ENCODE data around the gene RECQL5. TPM values are rescaled to one million over a fixed set of nuclear protein-coding genes. Genes with fewer than 3 reads are reported as not detected.

Gene RECQL5
- total RNA-seq, 3 donors from 2014 or later (not counting 1 experiment from before 2014, with no cell fraction given) = 33.4 to 39.1 (median 34.3) TPM

DNA sequence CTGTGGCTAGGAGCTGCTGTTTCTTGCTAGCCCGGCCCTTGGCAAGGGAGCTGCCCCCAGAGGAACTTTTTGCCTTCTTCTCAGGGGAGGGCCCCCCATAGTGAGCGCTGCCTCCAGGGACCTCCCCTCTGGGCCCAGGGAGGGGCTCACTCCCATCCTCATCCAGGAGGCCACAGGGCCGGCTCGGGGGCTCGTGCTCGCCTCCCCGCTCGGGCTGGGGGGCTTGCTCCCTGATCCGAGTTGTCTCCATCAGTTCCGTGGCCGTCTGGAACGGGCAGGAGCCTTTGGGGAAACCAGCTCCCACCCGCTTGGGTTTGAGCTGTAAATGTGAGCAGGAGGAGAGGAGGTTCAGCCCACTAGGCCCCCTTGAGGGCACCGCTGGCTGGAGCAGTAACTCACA lies 37.8 kb downstream of the RECQL5 start:
- Histone ChIP-seq H3K9me3 (ENCODE audit: control insufficient read depth, insufficient read depth, low read length) (no peaks in the 10 kb centered on the region), H3K27me3 (ENCODE audit: control insufficient read depth, insufficient read depth, low read length) (no peaks in the 10 kb centered on the region), H3K4me3 (ENCODE audit: low read length) (no peak overlapping the region), H3K4me1 (ENCODE audit: control insufficient read depth, insufficient read depth, low read length) (peaks cover 16% of the 10 kb centered on the region), H3K36me3 (ENCODE audit: control insufficient read depth, insufficient read depth, low read length) (peaks cover 21% of the 10 kb centered on the region), H3K27ac (ENCODE audit: low read length) (no peak overlapping the region)
- Mint-ChIP-seq H3K4me1 (peaks cover 0 to 5% of the 10 kb centered on the region in 2 donors), H3K9me3 (no peaks in the 10 kb centered on the region), H3K36me3 (no peaks in the 10 kb centered on the region), H3K27ac (no peak overlapping the region), H3K27me3 (ENCODE audit: low read depth in 2 of 2) (no peaks in the 10 kb centered on the region), H3K4me3 (no peak overlapping the region)
- DNase-seq (no peak), ATAC-seq (no peak)
- WGBS (ENCODE audit: insufficient coverage) = 89% methylated on average over 14 of the region's 14 CpGs
- intact Hi-C loops (cut with micrococcal nuclease) = no loop called here
- TF ChIP-seq CTCF (IDR thresholded peaks at IDR 0.05) = no peak

DNA sequence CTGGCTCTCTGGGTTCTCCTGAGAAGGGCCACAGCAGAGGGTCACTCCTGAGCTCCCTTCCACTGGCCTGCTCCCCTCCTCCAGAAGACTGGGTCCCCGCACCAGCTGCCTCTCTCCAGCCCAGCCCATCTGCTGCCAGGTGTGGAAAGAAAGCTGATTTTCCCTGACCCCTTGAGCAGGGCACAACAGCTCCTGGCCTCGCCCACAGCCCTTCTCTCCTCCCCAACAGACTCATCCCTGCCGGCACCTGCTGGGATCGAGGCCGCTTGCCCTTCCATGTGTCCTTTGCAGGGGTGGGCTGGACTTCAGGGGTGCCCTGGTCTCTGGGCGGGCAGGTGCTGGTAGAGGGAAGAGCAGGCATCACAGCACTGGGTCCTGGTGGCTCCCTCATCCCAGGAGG lies 38.5 kb downstream of the RECQL5 start:
- no peak overlapping the region for H3K4me3 Mint-ChIP-seq
- H3K4me3 ChIP-seq (ENCODE audit: low read length) = no peak overlapping the region
- peaks cover 9% of the 10 kb centered on the region for H3K4me1 ChIP-seq (ENCODE audit: control insufficient read depth, insufficient read depth, low read length)
- no peaks in the 10 kb centered on the region for H3K4me1 Mint-ChIP-seq
- no peaks in the 10 kb centered on the region for H3K27me3 Mint-ChIP-seq (ENCODE audit: low read depth in 2 of 2)
- no peaks in the 10 kb centered on the region for H3K9me3 ChIP-seq (ENCODE audit: control insufficient read depth, insufficient read depth, low read length)
- peak overlapping the region in 1 of 2 donors; percentile 45 for H3K27ac Mint-ChIP-seq
- 93% methylated on average over 6 of the region's 6 CpGs for WGBS (ENCODE audit: insufficient coverage)
- H3K36me3 Mint-ChIP-seq = no peaks in the 10 kb centered on the region
- peaks cover 22% of the 10 kb centered on the region for H3K36me3 ChIP-seq (ENCODE audit: control insufficient read depth, insufficient read depth, low read length)
- ATAC-seq (no peak), DNase-seq (no peak)
- H3K27ac ChIP-seq (ENCODE audit: low read length) = no peak overlapping the region
- TF ChIP-seq CTCF (IDR thresholded peaks at IDR 0.05) = no peak
- no peaks in the 10 kb centered on the region for H3K27me3 ChIP-seq (ENCODE audit: control insufficient read depth, insufficient read depth, low read length)
- no peaks in the 10 kb centered on the region for H3K9me3 Mint-ChIP-seq
- intact Hi-C loops (cut with micrococcal nuclease) = no loop called here

DNA sequence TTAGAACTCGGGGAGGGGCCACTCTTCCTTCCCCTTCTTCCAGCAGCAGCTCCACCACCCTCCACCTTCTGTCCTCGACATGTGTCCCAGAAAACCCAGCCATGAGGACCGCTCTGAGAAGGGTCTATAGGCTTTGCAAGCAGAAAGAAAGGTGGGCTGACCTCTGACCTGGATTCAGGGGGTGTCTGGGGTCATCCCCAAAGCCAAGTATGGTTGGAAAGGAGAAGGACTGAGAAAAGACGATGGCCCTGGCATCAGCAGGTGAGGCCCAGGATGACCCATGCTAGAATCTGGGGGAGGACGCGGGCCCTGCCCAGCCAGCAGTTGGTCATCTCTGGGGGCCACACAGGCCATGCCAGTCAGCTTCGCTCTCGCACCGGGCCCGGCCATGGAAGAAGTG lies 39.9 kb downstream of the RECQL5 start:
- Histone ChIP-seq H3K9me3 (ENCODE audit: control insufficient read depth, insufficient read depth, low read length) (no peaks in the 10 kb centered on the region), H3K36me3 (ENCODE audit: control insufficient read depth, insufficient read depth, low read length) (peaks cover 22% of the 10 kb centered on the region), H3K4me3 (ENCODE audit: low read length) (no peak overlapping the region), H3K4me1 (ENCODE audit: control insufficient read depth, insufficient read depth, low read length) (no peaks in the 10 kb centered on the region), H3K27me3 (ENCODE audit: control insufficient read depth, insufficient read depth, low read length) (no peaks in the 10 kb centered on the region), H3K27ac (ENCODE audit: low read length) (no peak overlapping the region)
- Mint-ChIP-seq H3K36me3 (no peaks in the 10 kb centered on the region), H3K4me1 (no peaks in the 10 kb centered on the region), H3K27ac (peak overlapping the region in 1 of 2 donors; percentile 8), H3K27me3 (ENCODE audit: low read depth in 2 of 2) (no peaks in the 10 kb centered on the region), H3K9me3 (no peaks in the 10 kb centered on the region), H3K4me3 (no peak overlapping the region)
- ATAC-seq = no peak
- intact Hi-C loops (cut with micrococcal nuclease) = no loop called here
- TF ChIP-seq CTCF (IDR thresholded peaks at IDR 0.05) = no peak
- no peak for DNase-seq
- 94% methylated on average over 10 of the region's 10 CpGs for WGBS (ENCODE audit: insufficient coverage)

DNA sequence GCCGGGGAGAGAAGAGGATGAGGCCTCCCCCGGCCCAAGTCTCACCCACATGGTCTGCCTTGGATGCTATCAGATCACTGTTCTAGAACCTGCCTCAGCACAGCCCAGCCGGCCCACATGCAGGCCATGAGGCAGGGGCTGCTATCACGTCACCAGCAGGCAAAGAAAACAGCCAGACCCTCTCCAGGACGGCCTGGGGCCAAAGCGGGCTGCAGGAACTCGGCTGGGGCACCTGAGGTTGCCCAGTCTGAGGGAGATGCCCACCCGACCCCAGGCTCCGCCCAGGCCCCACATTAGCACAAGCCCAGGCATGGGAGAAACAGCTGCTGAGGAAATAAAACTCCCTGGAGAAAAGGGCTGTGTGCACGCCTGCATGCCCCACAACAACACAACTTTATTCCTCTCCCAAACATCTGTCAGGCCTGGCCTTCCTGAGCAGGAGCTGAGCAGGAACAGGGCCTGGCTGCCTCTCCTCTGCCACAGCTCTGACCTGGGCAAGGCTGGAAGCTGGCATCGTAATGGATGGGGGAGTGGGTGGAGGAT lies 40.4 kb downstream of the RECQL5 start:
- H3K4me3 ChIP-seq (ENCODE audit: low read length) = no peak overlapping the region
- no peak overlapping the region for H3K4me3 Mint-ChIP-seq
- H3K27ac Mint-ChIP-seq = no peak overlapping the region
- peaks cover 22% of the 10 kb centered on the region for H3K36me3 ChIP-seq (ENCODE audit: control insufficient read depth, insufficient read depth, low read length)
- H3K27ac ChIP-seq (ENCODE audit: low read length) = no peak overlapping the region
- H3K36me3 Mint-ChIP-seq = no peaks in the 10 kb centered on the region
- H3K4me1 ChIP-seq (ENCODE audit: control insufficient read depth, insufficient read depth, low read length) = no peaks in the 10 kb centered on the region
- no peaks in the 10 kb centered on the region for H3K27me3 Mint-ChIP-seq (ENCODE audit: low read depth in 2 of 2)
- no peak for DNase-seq
- 85% methylated on average over 10 of the region's 11 CpGs for WGBS (ENCODE audit: insufficient coverage)
- no peaks in the 10 kb centered on the region for H3K9me3 Mint-ChIP-seq
- H3K4me1 Mint-ChIP-seq = no peaks in the 10 kb centered on the region
- no peak for ATAC-seq
- no peaks in the 10 kb centered on the region for H3K9me3 ChIP-seq (ENCODE audit: control insufficient read depth, insufficient read depth, low read length)
- TF ChIP-seq CTCF (IDR thresholded peaks at IDR 0.05) = no peak
- intact Hi-C loops (cut with micrococcal nuclease) = no loop called here
- no peaks in the 10 kb centered on the region for H3K27me3 ChIP-seq (ENCODE audit: control insufficient read depth, insufficient read depth, low read length)
